ENCODE results near the gene GNAL.

- no peak for TF ChIP-seq CTCF (conservative IDR thresholded peaks at IDR 0.05; ENCODE audit: low read depth, low read length)
- peak; percentile 67 for TF ChIP-seq EZH2 (IDR thresholded peaks at IDR 0.05; ENCODE audit: borderline replicate concordance, low read depth, low read length, poor library complexity, severe bottlenecking)
Observed at GRCh38 chr18:11688972-11689668, at the start of gene GNAL.

Measured in A673 (cell line).